IMR-90 (cell line): ENCODE data around the gene COL23A1. TPM values are rescaled to one million over a fixed set of nuclear protein-coding genes. Genes with fewer than 3 reads are reported as not detected.

Experiments used
- ATAC-seq: fragments of 200-7000 bp; cut with Tn5 transposase; 2 replicates; pipeline ENCODE4 v1.9.1; 2020; ENCODE audit warnings: low read depth, mild to moderate bottlenecking, moderate library complexity
- BruUV-seq: library from RNA; stranded (reverse); fragments of 400-500 nt; replicated peaks from 2 replicates; lab custom pipeline; 2021; lab: Mats Ljungman, UMichigan
- CTCF ChIA-PET: fragments of 300-600 bp; formaldehyde crosslinking; extraction: SDS; loops from one replicate; lab custom pipeline; 2021; ENCODE audit warnings: antibody characterized with exemption; lab: Yijun Ruan, JAX
- POLR2A ChIA-PET: fragments of 300-600 bp; sonication (Branson Sonifier 250); formaldehyde crosslinking; loops from one replicate; lab custom pipeline; 2022; ENCODE audit warnings: antibody characterized with exemption; ENCODE audit not compliant: unreplicated experiment; lab: Charles Lee
- DNase-seq: peaks from one replicate; pipeline ENCODE4 v3.0.0; 2013
- H2AFZ ChIP-seq: replicated peaks from 2 replicates; pipeline ENCODE3; 2013; ENCODE audit warnings: low read length, mild to moderate bottlenecking; ENCODE audit not compliant: poor library complexity
- H2AK5ac ChIP-seq: 2 replicates; pipeline ENCODE4 v1.6.1; 2013; ENCODE audit warnings: low read depth, low read length, inconsistent platforms
- H2AK9ac ChIP-seq: replicated peaks from 2 replicates; pipeline ENCODE3; 2013; ENCODE audit warnings: mild to moderate bottlenecking, low read depth, low read length, moderate library complexity; ENCODE audit not compliant: poor library complexity
- H2BK120ac ChIP-seq: 2 replicates; pipeline ENCODE4 v1.6.1; 2013; ENCODE audit warnings: low read depth, low read length, inconsistent platforms
- H2BK15ac ChIP-seq: 3 replicates; pipeline ENCODE4 v1.6.1; 2013; ENCODE audit warnings: low read depth, low read length, inconsistent platforms
- H2BK20ac ChIP-seq: 2 replicates; pipeline ENCODE4 v1.6.1; 2013; ENCODE audit warnings: low read depth, mild to moderate bottlenecking, inconsistent platforms, low read length, moderate library complexity
- H2BK5ac ChIP-seq: 2 replicates; pipeline ENCODE4 v1.6.1; 2013; ENCODE audit warnings: mild to moderate bottlenecking, low read depth, low read length, inconsistent platforms; ENCODE audit not compliant: poor library complexity, severe bottlenecking
- H3K14ac ChIP-seq: replicated peaks from 2 replicates; pipeline ENCODE4 v1.6.1; 2013; ENCODE audit warnings: low read depth, low read length, inconsistent platforms
- H3K18ac ChIP-seq: 2 replicates; pipeline ENCODE4 v1.6.1; 2013; ENCODE audit warnings: low read depth, low read length, control low read depth
- H3K23ac ChIP-seq: 2 replicates; pipeline ENCODE4 v1.6.1; 2013; ENCODE audit warnings: low read depth, low read length, inconsistent platforms
- H3K27ac ChIP-seq: 2 replicates; pipeline ENCODE4 v1.5.1; 2013; ENCODE audit warnings: mild to moderate bottlenecking, control low read depth, low read length; ENCODE audit not compliant: insufficient read depth
- H3K27me3 ChIP-seq: 2 replicates; pipeline ENCODE4 v1.6.1; 2013; ENCODE audit warnings: low read length; ENCODE audit not compliant: control insufficient read depth, insufficient read depth
- H3K36me3 ChIP-seq: 2 replicates; pipeline ENCODE4 v1.6.1; 2013; ENCODE audit warnings: low read length, mixed read lengths; ENCODE audit not compliant: control insufficient read depth, insufficient read depth
- H3K4ac ChIP-seq: 2 replicates; pipeline ENCODE4 v1.6.1; 2013; ENCODE audit warnings: low read depth, low read length, inconsistent platforms
- H3K4me1 ChIP-seq: 2 replicates; pipeline ENCODE4 v1.6.1; 2013; ENCODE audit warnings: low read length, mixed read lengths; ENCODE audit not compliant: control insufficient read depth, insufficient read depth
- H3K4me2 ChIP-seq: 2 replicates; pipeline ENCODE4 v1.6.1; 2013; ENCODE audit warnings: low read depth, mild to moderate bottlenecking, control low read depth, low read length, moderate library complexity
- H3K4me3 ChIP-seq: 2 replicates; pipeline ENCODE4 v1.5.1; 2013; ENCODE audit warnings: low read depth, mild to moderate bottlenecking, control low read depth, low read length, moderate library complexity; ENCODE audit not compliant: insufficient read depth
- H3K56ac ChIP-seq: 2 replicates; pipeline ENCODE4 v1.6.1; 2013; ENCODE audit warnings: low read length, inconsistent platforms; ENCODE audit not compliant: insufficient read depth; ENCODE audit errors: extremely low read depth
- H3K79me1 ChIP-seq, 2 experiments: 2 replicates each; pipeline ENCODE4 v1.6.1; 2013; ENCODE audit warnings: low read length in 2 of 2, inconsistent platforms in 1 of 2, low read depth in 1 of 2
- H3K9ac ChIP-seq: 2 replicates; pipeline ENCODE4 v1.6.1; 2013; ENCODE audit warnings: low read depth, low read length, control low read depth
- H3K9me1 ChIP-seq: 2 replicates; pipeline ENCODE4 v1.6.1; 2013; ENCODE audit warnings: low read length, inconsistent platforms; ENCODE audit not compliant: insufficient read depth
- H3K9me3 ChIP-seq: 2 replicates; pipeline ENCODE4 v1.6.1; 2013; ENCODE audit warnings: low read length; ENCODE audit not compliant: control insufficient read depth, insufficient read depth
- H4K20me1 ChIP-seq: 2 replicates; pipeline ENCODE4 v1.6.1; 2013; ENCODE audit warnings: low read length, inconsistent platforms; ENCODE audit not compliant: insufficient read depth
- H4K5ac ChIP-seq: 2 replicates; pipeline ENCODE4 v1.6.1; 2013; ENCODE audit warnings: mild to moderate bottlenecking, low read depth, low read length, control low read depth
- H4K8ac ChIP-seq, 2 experiments: 2 replicates each; pipeline ENCODE4 v1.6.1; 2013; ENCODE audit warnings: low read depth in 2 of 2, low read length in 2 of 2, control low read depth in 1 of 2, inconsistent platforms in 1 of 2
- H4K91ac ChIP-seq: 2 replicates; pipeline ENCODE4 v1.6.1; 2013; ENCODE audit warnings: low read depth, low read length, inconsistent platforms; ENCODE audit not compliant: insufficient read depth
- FOS ChIP-seq: fragments of 150-350 bp; IDR thresholded peaks from 2 replicates; pipeline ENCODE4 v1.6.1; 2016; ENCODE audit warnings: low read depth, low read length
- MAFK ChIP-seq: IDR thresholded peaks from 2 replicates; pipeline ENCODE4 v1.6.1; 2012; ENCODE audit warnings: low read depth, low read length, improper control_type of control experiment
- WGBS, 2 experiments: methylation state at CpG; one replicate each; pipeline versions ENCODE4 v1.1.5 to v1.1.7; 2013; ENCODE audit warnings: missing lambda C conversion rate in 2 of 2; ENCODE audit not compliant: insufficient read length in 1 of 2; ENCODE audit errors: extremely low coverage in 2 of 2; 5-methylcytosine and 5-hydroxymethylcytosine counted together
- dilution Hi-C: fragments of 300-500 bp; cut with HindIII; formaldehyde crosslinking; loops from one replicate; pipeline ENCODE4 v1.14.3; 2018; ENCODE audit warnings: low sequenced_read_pairs; ENCODE audit not compliant: unreplicated experiment
- in situ Hi-C: fragments of 300-500 bp; cut with MboI; formaldehyde crosslinking; loops from 3 replicates; pipeline ENCODE4 v1.14.3; 2019; ENCODE audit warnings: low sequenced_read_pairs, inconsistent platforms, mixed read lengths
- intact Hi-C: fragments of 100-400 bp; cut with micrococcal nuclease; formaldehyde crosslinking; loops from 2 replicates; pipeline ENCODE4 v1.10.0; 2022
- polyA plus RNA-seq, 3 experiments: library from polyadenylated mRNA; depleted of rRNA; stranded (reverse); fragments of >200 nt; gene quantifications; 2 replicates each; pipeline ENCODE4 v1.2.3, GENCODE V29; 2012; ENCODE audit warnings: low replicate concordance in 1 of 3
- total RNA-seq: library from RNA; depleted of rRNA; stranded (reverse); fragments of >200 nt; gene quantifications from 2 replicates; pipeline ENCODE4 v1.2.3, GENCODE V29; 2012

The COL23A1 gene
- total and polyA plus RNA-seq, 2 of the 4 experiments (the other 2 are of a cell fraction) = not detected

GRCh38 chr5:178391480-178391879 lies 198.7 kb downstream of the COL23A1 start:
- CTCF ChIA-PET = no interaction called here
- BruUV-seq = no TSS peak

More at GRCh38 chr5:178391480-178391879, 198.7 kb downstream of the COL23A1 start:
- Histone ChIP-seq H3K4me3 (no peak overlapping the region), H2AK5ac (no peak overlapping the region), H2BK5ac (no peak overlapping the region), H3K4me2 (no peak overlapping the region), H3K27ac (no peak overlapping the region), H4K5ac (no peak overlapping the region), H4K20me1 (no peaks in the 10 kb centered on the region), H3K27me3 (no peaks in the 10 kb centered on the region), H3K79me1 (no peaks in the 10 kb centered on the region), H3K23ac (no peak overlapping the region), H2AFZ (no peak overlapping the region), H3K18ac (no peak overlapping the region), H3K36me3 (no peaks in the 10 kb centered on the region), H3K4me1 (no peaks in the 10 kb centered on the region), H2BK20ac (no peak overlapping the region), H2AK9ac (no peak overlapping the region), H3K9me3 (peaks cover 10% of the 10 kb centered on the region), H3K56ac (no peak overlapping the region), H4K8ac (no peak overlapping the region), H3K9me1 (no peaks in the 10 kb centered on the region), H3K14ac (no peak overlapping the region), H2BK15ac (no peak overlapping the region), H4K91ac (no peak overlapping the region), H3K4ac (no peak overlapping the region), H2BK120ac (no peak overlapping the region), H3K9ac (no peak overlapping the region)
- DNase-seq (no peak), ATAC-seq (no peak)
- POLR2A ChIA-PET = no interaction called here
- in situ Hi-C loops (no loop called here), dilution Hi-C loops (no loop called here), intact Hi-C loops (no loop called here)
- TF ChIP-seq FOS (no peak), MAFK (no peak)
- WGBS, 2 experiments = no CpG with 5 or more reads among the region's 4 CpGs
